ENCODE results near the gene BTBD3.

DNA sequence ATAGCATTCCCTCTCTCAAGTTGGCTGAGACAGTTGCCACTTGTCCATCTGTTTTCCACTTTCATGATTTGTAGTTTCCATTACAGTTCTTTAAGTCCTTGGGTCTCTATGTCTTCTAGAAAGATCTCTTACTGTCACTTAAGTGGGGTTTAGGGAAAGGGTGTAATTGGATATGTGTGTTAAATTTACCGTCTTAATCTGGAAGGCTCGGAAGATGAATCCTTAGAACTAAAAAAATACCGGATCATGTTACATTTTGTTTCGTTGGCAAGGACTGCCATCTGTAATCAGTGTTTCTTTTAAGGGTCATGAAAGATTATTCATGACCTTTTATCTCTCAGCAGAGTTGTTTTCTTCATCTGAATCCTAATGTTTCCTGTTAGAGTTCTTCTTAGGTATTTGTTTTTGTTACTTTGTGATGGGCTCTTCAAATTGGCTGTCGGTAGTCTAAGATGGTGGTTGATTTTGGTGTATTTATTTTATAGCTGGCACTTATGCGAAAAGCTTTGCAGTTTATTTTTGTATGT, 21.8 kb upstream of the BTBD3 start:
- TF ChIP-seq, protein P1, sequence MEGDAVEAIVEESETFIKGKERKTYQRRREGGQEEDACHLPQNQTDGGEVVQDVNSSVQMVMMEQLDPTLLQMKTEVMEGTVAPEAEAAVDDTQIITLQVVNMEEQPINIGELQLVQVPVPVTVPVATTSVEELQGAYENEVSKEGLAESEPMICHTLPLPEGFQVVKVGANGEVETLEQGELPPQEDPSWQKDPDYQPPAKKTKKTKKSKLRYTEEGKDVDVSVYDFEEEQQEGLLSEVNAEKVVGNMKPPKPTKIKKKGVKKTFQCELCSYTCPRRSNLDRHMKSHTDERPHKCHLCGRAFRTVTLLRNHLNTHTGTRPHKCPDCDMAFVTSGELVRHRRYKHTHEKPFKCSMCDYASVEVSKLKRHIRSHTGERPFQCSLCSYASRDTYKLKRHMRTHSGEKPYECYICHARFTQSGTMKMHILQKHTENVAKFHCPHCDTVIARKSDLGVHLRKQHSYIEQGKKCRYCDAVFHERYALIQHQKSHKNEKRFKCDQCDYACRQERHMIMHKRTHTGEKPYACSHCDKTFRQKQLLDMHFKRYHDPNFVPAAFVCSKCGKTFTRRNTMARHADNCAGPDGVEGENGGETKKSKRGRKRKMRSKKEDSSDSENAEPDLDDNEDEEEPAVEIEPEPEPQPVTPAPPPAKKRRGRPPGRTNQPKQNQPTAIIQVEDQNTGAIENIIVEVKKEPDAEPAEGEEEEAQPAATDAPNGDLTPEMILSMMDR (IDR thresholded peaks at IDR 0.05) = no peak
- no peak for TF ChIP-seq POLR2A (IDR thresholded peaks at IDR 0.05)

All from testis (tissue), 2 donors.